Body of pancreas (tissue), 4 donors: Measurements from ENCODE around the gene MEIS2. TPM values are rescaled to one million over a fixed set of nuclear protein-coding genes. Genes with fewer than 3 reads are reported as not detected.

Experiments used
- ATAC-seq: fragments of 150-250 bp; one replicate; pipeline ENCODE4 v1.9.1; 2016
- DNase-seq, 4 donors: peaks; one replicate each; pipeline ENCODE4 v3.0.0-alpha.2; 2019
- H3K27ac ChIP-seq, 4 donors: fragments of 200-600 bp; sonication (generic); 1 replicate in 3 of 4; 2 replicates in 1 of 4; pipeline versions ENCODE4 v1.5.1 to v1.6.1; 2016 to 2019; ENCODE audit warnings: mild to moderate bottlenecking in 1 of 4, mixed read lengths in 1 of 4, moderate library complexity in 1 of 4
- H3K27me3 ChIP-seq, 2 donors: fragments of 200-600 bp; sonication (generic); one replicate each; pipeline ENCODE4 v1.6.0; 2016; ENCODE audit warnings: mild to moderate bottlenecking in 1 of 2
- H3K36me3 ChIP-seq, 2 donors: fragments of 200-600 bp; sonication (generic); replicated peaks in 1 of 2; 2 replicates each; pipeline ENCODE4 v1.5.1; 2016; ENCODE audit warnings: low read depth in 2 of 2; ENCODE audit not compliant: insufficient read depth in 1 of 2
- H3K4me1 ChIP-seq: fragments of 200-600 bp; sonication (generic); one replicate; pipeline ENCODE4 v1.6.0; 2016
- H3K4me3 ChIP-seq, 2 donors: fragments of 200-600 bp; sonication (generic); 1 replicate in 1 of 2; 2 replicates in 1 of 2; pipeline ENCODE4 v1.5.1; 2016 to 2019
- H3K9me3 ChIP-seq, 3 donors: fragments of 200-600 bp; sonication (generic); 1 replicate in 2 of 3; 2 replicates in 1 of 3; pipeline ENCODE4 v1.5.1; 2016
- CTCF ChIP-seq, 7 experiments: fragments of 450-650 bp in 4 of 7; fragments of 200-600 bp in 3 of 7; sonication (generic) in 3 of 7; IDR thresholded peaks; one replicate each; pipeline ENCODE4 v1.5.1; 2016 to 2019; ENCODE audit warnings: antibody characterized with exemption in 7 of 7
- POLR2A ChIP-seq, 3 donors: fragments of 450-650 bp; IDR thresholded peaks; one replicate each; pipeline ENCODE4 v1.6.1; 2016; ENCODE audit warnings: antibody characterized with exemption in 3 of 3, mild to moderate bottlenecking in 2 of 3
- WGBS, 2 donors: methylation state at CpG; one replicate each; pipeline ENCODE4 v1.1.5; 2017; 5-methylcytosine and 5-hydroxymethylcytosine counted together
- intact Hi-C: fragments of 100-400 bp; cut with DNase I; formaldehyde crosslinking; loops from one replicate; pipeline ENCODE4 v1.15.1; 2023
- total RNA-seq, 2 donors: library from RNA; depleted of rRNA; stranded (reverse); fragments of >200 nt; gene quantifications; one replicate each; pipeline ENCODE4 v1.1.0, GENCODE V29; 2016

MEIS2 gene
- total RNA-seq, 2 donors from 2014 or later = 11.9 to 86.0 TPM

GRCh38 chr15:36911322-36911944, 188.9 kb downstream of the MEIS2 start:
- intact Hi-C loops = no loop called here
- no peaks in the 10 kb centered on the region for H3K36me3 ChIP-seq
- 80 to 90% methylated on average over 5 of the region's 5 CpGs for WGBS, 2 donors

DNA sequence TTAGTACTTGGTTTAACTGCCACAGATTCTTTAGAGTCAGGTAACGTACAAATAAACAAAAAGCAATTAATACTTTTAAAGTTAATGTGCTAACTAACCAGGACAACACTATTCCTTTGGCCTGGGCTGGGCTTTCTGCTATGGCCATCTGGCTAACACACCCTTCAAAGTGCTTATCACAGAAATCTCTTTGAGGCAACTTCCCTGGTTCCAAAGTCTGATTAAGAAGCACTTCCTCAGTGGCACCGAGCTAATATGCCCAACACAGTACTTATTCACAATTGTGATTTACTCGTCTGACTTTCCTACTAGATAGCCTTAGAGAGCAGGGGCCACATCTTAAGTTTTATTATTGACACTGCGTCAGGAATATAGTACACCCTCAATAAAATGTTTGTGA, 191.4 kb downstream of the MEIS2 start:
- ATAC-seq (no peak), DNase-seq (no peak)
- WGBS, 2 donors = 85 to 98% methylated on average over 4 of the region's 4 CpGs
- Histone ChIP-seq H3K4me1 (peaks cover 2% of the 10 kb centered on the region), H3K27ac (no peak overlapping the region), H3K27me3 (no peaks in the 10 kb centered on the region), H3K4me3 (no peak overlapping the region), H3K9me3 (no peaks in the 10 kb centered on the region), H3K36me3 (no peaks in the 10 kb centered on the region)
- intact Hi-C loops = no loop called here
- TF ChIP-seq CTCF (IDR thresholded peaks at IDR 0.05) (no peak), POLR2A (IDR thresholded peaks at IDR 0.05) (no peak)

More at GRCh38 chr15:36911322-36911944, 188.9 kb downstream of the MEIS2 start:
- Histone ChIP-seq H3K27me3 (no peaks in the 10 kb centered on the region), H3K27ac (peak overlapping the region in 1 of 4 donors; percentile 35), H3K4me3 (no peak overlapping the region), H3K9me3 (no peaks in the 10 kb centered on the region), H3K4me1 (peaks cover 22% of the 10 kb centered on the region)
- no peak for TF ChIP-seq CTCF (IDR thresholded peaks at IDR 0.05)
- no peak for TF ChIP-seq POLR2A (IDR thresholded peaks at IDR 0.05)
- DNase-seq (no peak), ATAC-seq (no peak)

DNA sequence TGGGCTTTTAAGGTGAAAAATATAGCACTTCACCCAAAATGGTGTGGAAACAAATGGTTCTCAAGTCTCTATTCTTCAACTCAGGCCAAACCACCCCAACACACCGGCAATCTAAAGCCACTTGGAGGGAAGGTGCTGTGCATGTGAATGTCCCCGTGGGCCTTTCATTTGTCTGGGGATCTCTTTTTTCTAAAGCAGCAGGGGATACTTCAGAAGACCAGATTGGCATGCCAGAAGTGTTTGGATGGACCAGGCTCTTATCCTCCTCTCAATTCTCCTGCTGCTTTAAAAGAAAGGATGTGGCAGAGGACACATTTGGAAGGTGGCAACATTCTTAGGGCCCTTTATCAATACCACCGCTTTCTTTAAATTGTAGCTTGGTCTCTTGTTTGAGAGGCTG, 193.1 kb downstream of the MEIS2 start:
- H3K9me3 ChIP-seq = no peaks in the 10 kb centered on the region
- H3K27ac ChIP-seq = no peak overlapping the region
- ATAC-seq (no peak), DNase-seq (no peak)
- WGBS, 2 donors = 90 to 96% methylated on average over 3 of the region's 3 CpGs
- H3K4me3 ChIP-seq = no peak overlapping the region
- H3K36me3 ChIP-seq = no peaks in the 10 kb centered on the region
- TF ChIP-seq CTCF (IDR thresholded peaks at IDR 0.05) (no peak), POLR2A (IDR thresholded peaks at IDR 0.05) (no peak)
- H3K4me1 ChIP-seq = peaks cover 4% of the 10 kb centered on the region
- intact Hi-C loops = no loop called here
- no peaks in the 10 kb centered on the region for H3K27me3 ChIP-seq

- ATAC-seq (peak; percentile 64), DNase-seq (peak in 3 of 4 donors; percentile 24 to 30 (median 30))
- Histone ChIP-seq H3K27me3 (no peaks in the 10 kb centered on the region), H3K4me1 (peaks cover 4% of the 10 kb centered on the region), H3K36me3 (no peaks in the 10 kb centered on the region), H3K4me3 (no peak overlapping the region), H3K27ac (peak overlapping the region in 2 of 4 donors; percentile 21 to 59), H3K9me3 (no peaks in the 10 kb centered on the region)
- TF ChIP-seq CTCF (IDR thresholded peaks at IDR 0.05) (no peak), POLR2A (IDR thresholded peaks at IDR 0.05) (no peak)
- WGBS, 2 donors = 54 to 62% methylated on average over 5 of the region's 5 CpGs
- intact Hi-C loops = no loop called here
Measured at GRCh38 chr15:36905908-36906307, 194.4 kb downstream of the MEIS2 start.

- Histone ChIP-seq H3K27me3 (no peaks in the 10 kb centered on the region), H3K4me1 (peaks cover 4% of the 10 kb centered on the region), H3K9me3 (no peaks in the 10 kb centered on the region), H3K27ac (peak overlapping the region; percentile 7 to 71 (median 58)), H3K36me3 (no peaks in the 10 kb centered on the region), H3K4me3 (no peak overlapping the region)
- intact Hi-C loops = no loop called here
- WGBS, 2 donors = 39 to 42% methylated on average over 3 of the region's 3 CpGs
- TF ChIP-seq CTCF (IDR thresholded peaks at IDR 0.05) (no peak), POLR2A (IDR thresholded peaks at IDR 0.05) (no peak)
- ATAC-seq (no peak), DNase-seq (no peak)
Measured at GRCh38 chr15:36904715-36905114, 195.6 kb downstream of the MEIS2 start.
